Caco-2 (cell line): ENCODE measurements around the gene RNPEP. TPM values are rescaled to one million over a fixed set of nuclear protein-coding genes. Genes with fewer than 3 reads are reported as not detected.
"Not testable (repeated sequence)": the region's sequence is repeated elsewhere in the genome, so short reads cannot be mapped to it uniquely, and the experiment has no call there.

Experiments used
- BruUV-seq: library from RNA; stranded (reverse); fragments of 400-500 nt; replicated peaks from 2 replicates; lab custom pipeline; 2021; lab: Mats Ljungman, UMichigan
- CTCF ChIA-PET: fragments of 300-600 bp; sonication (Branson Sonifier 250); formaldehyde crosslinking; loops from one replicate; lab custom pipeline; 2022; ENCODE audit warnings: antibody characterized with exemption; lab: Charles Lee
- POLR2A ChIA-PET: fragments of 300-600 bp; sonication (Branson Sonifier 250); formaldehyde crosslinking; loops from one replicate; lab custom pipeline; 2022; ENCODE audit warnings: antibody characterized with exemption; lab: Charles Lee
- DNase-seq, 2 experiments: peaks; one replicate each; pipeline versions ENCODE4 v3.0.0 to v3.0.0-alpha.2; 2020 to 2022
- H3K27me3 ChIP-seq: replicated peaks from 2 replicates; pipeline ENCODE4 v1.6.0; 2011; ENCODE audit warnings: low read length; ENCODE audit not compliant: control insufficient read depth, insufficient read depth
- H3K36me3 ChIP-seq: 2 replicates; pipeline ENCODE4 v1.5.1; 2011; ENCODE audit warnings: low read length; ENCODE audit not compliant: control insufficient read depth, insufficient read depth
- H3K4me1 ChIP-seq: fragments of 250-450 bp; sonication (Bioruptor Pico); 2 replicates; pipeline ENCODE4 v1.5.1; 2020; ENCODE audit warnings: mild to moderate bottlenecking
- H3K4me3 ChIP-seq: 2 replicates; pipeline ENCODE4 v1.5.1; 2011; ENCODE audit warnings: low read depth, mild to moderate bottlenecking, control low read depth, low read length
- H3K9me3 ChIP-seq: fragments of 250-450 bp; sonication (Bioruptor Pico); 2 replicates; pipeline ENCODE4 v1.5.1; 2020; ENCODE audit warnings: mild to moderate bottlenecking, moderate library complexity
- H3K27ac Mint-ChIP-seq: one replicate; pipeline ENCODE4 v1.8.0; 2022; ENCODE audit warnings: mixed read lengths; ENCODE audit not compliant: unreplicated experiment
- H3K27me3 Mint-ChIP-seq: one replicate; pipeline ENCODE4 v1.8.0; 2022; ENCODE audit warnings: mixed read lengths; ENCODE audit not compliant: insufficient read depth, unreplicated experiment
- H3K36me3 Mint-ChIP-seq: one replicate; pipeline ENCODE4 v1.8.0; 2022; ENCODE audit warnings: mild to moderate bottlenecking, mixed read lengths; ENCODE audit not compliant: insufficient read depth, unreplicated experiment
- H3K4me1 Mint-ChIP-seq: one replicate; pipeline ENCODE4 v1.8.0; 2022; ENCODE audit warnings: low read depth, mixed read lengths; ENCODE audit not compliant: unreplicated experiment
- H3K4me3 Mint-ChIP-seq: one replicate; pipeline ENCODE4 v1.8.0; 2022; ENCODE audit warnings: mild to moderate bottlenecking, moderate library complexity, mixed read lengths; ENCODE audit not compliant: unreplicated experiment
- H3K9me3 Mint-ChIP-seq: one replicate; pipeline ENCODE4 v1.8.0; 2022; ENCODE audit warnings: mixed read lengths; ENCODE audit not compliant: unreplicated experiment
- CTCF ChIP-seq, 2 experiments: fragments of 200-600 bp in 1 of 2; IDR thresholded peaks; 1 replicate in 1 of 2; 2 replicates in 1 of 2; pipeline versions ENCODE4 v1.5.1 to v1.8.0; 2011 to 2022; ENCODE audit warnings: antibody characterized with exemption in 1 of 2, control low read depth in 1 of 2, inconsistent platforms in 1 of 2, low read depth in 1 of 2, low read length in 1 of 2, mild to moderate bottlenecking in 1 of 2, moderate library complexity in 1 of 2; ENCODE audit not compliant: insufficient read depth in 1 of 2, severe bottlenecking in 1 of 2, unreplicated experiment in 1 of 2
- intact Hi-C: fragments of 100-400 bp; cut with micrococcal nuclease; formaldehyde crosslinking; loops from one replicate; pipeline ENCODE4 v1.10.0; 2022; ENCODE audit not compliant: unreplicated experiment
- total RNA-seq: library from RNA; stranded (reverse); gene quantifications from 2 replicates; pipeline ENCODE4 v1.2.3, GENCODE V29; 2022

Gene RNPEP
- total RNA-seq, 1 experiment from 2014 or later = 75.9 TPM

GRCh38 chr1:202017749-202018467 lies 35.5 kb downstream of the RNPEP start:
- BruUV-seq = no TSS peak
- Histone ChIP-seq H3K4me3 (peak overlapping the region; percentile 20), H3K36me3 (peaks cover 10% of the 10 kb centered on the region), H3K27me3 (no peaks in the 10 kb centered on the region), H3K4me1 (peaks cover 63% of the 10 kb centered on the region), H3K9me3 (no peaks in the 10 kb centered on the region)
- DNase-seq = peak; percentile 87 to 95
- Mint-ChIP-seq H3K36me3 (peaks cover 62% of the 10 kb centered on the region), H3K4me1 (peaks cover 44% of the 10 kb centered on the region), H3K27ac (peak overlapping the region; percentile 71), H3K27me3 (no peaks in the 10 kb centered on the region), H3K4me3 (peak overlapping the region; percentile 65), H3K9me3 (no peaks in the 10 kb centered on the region)
- no peak for TF ChIP-seq CTCF (IDR thresholded peaks at IDR 0.05; ENCODE audit: insufficient read depth in 1 of 2, low read depth in 1 of 2, low read length in 1 of 2, severe bottlenecking in 1 of 2, unreplicated experiment in 1 of 2)
- ChIA-PET POLR2A (interaction anchor here (0.6 to 2.5 kb wide), 8 partner anchors 8 to 94 kb away, joined by 4 to 24 read pairs (median 8); partner anchors contain the start of gene ELF3), CTCF (interaction anchor here (1.3 to 1.4 kb wide), 2 partner anchors 10 to 17 kb away, joined by 4 to 7 read pairs; no protein-coding TSS in a partner anchor)
- intact Hi-C loops = loop anchor here (1.0 kb wide), 2 partner anchors 8 to 17 kb away; partner anchors contain the start of gene ELF3

- peak overlapping the region; percentile 65 for H3K4me3 Mint-ChIP-seq
- H3K4me1 Mint-ChIP-seq = peaks cover 50% of the 10 kb centered on the region
- Histone ChIP-seq H3K27me3 (no peaks in the 10 kb centered on the region), H3K4me1 (peaks cover 71% of the 10 kb centered on the region), H3K4me3 (peak overlapping the region; percentile 20), H3K9me3 (no peaks in the 10 kb centered on the region), H3K36me3 (peaks cover 2% of the 10 kb centered on the region)
- BruUV-seq = no TSS peak
- no peaks in the 10 kb centered on the region for H3K9me3 Mint-ChIP-seq
- TF ChIP-seq CTCF (IDR thresholded peaks at IDR 0.05; ENCODE audit: insufficient read depth in 1 of 2, low read depth in 1 of 2, low read length in 1 of 2, severe bottlenecking in 1 of 2, unreplicated experiment in 1 of 2) = no peak
- ChIA-PET POLR2A (interaction anchor here (0.7 to 2.5 kb wide), 8 partner anchors 8 to 94 kb away, joined by 4 to 24 read pairs (median 8); partner anchors contain the start of gene ELF3), CTCF (interaction anchor here (1.3 to 1.4 kb wide), 2 partner anchors 11 to 16 kb away, joined by 4 to 7 read pairs; no protein-coding TSS in a partner anchor)
- H3K36me3 Mint-ChIP-seq = peaks cover 54% of the 10 kb centered on the region
- peak overlapping the region; percentile 71 for H3K27ac Mint-ChIP-seq
- peak; percentile 87 to 94 for DNase-seq
- intact Hi-C loops = loop anchor here (1.0 kb wide), 2 partner anchors 8 to 17 kb away; partner anchors contain the start of gene ELF3
- H3K27me3 Mint-ChIP-seq = no peaks in the 10 kb centered on the region
These were observed 36.2 kb downstream of the RNPEP start for GRCh38 chr1:202018468-202019234.

- Mint-ChIP-seq H3K4me1 (peaks cover 50% of the 10 kb centered on the region), H3K4me3 (peak overlapping the region; percentile 65), H3K36me3 (peaks cover 49% of the 10 kb centered on the region), H3K27ac (peak overlapping the region; percentile 71)
- H3K27me3 Mint-ChIP-seq, DNase-seq, H3K9me3 ChIP-seq, H3K9me3 Mint-ChIP-seq, BruUV-seq, intact Hi-C loops, H3K27me3 ChIP-seq, H3K36me3 ChIP-seq: not testable (repeated sequence)
- Histone ChIP-seq H3K4me1 (peaks cover 71% of the 10 kb centered on the region), H3K4me3 (0 out of 2 replicates have a peak overlapping the region, but pooled peaks have one; percentile 1)
- ChIA-PET CTCF (interaction anchor here (1.4 kb wide), 1 partner anchor 9 kb away, joined by 4 read pairs; the partner anchor contains the start of gene ELF3), POLR2A (interaction anchor here (0.7 kb wide), 1 partner anchor 24 kb away, joined by 4 read pairs; no protein-coding TSS in a partner anchor)
These were observed 36.7 kb downstream of the RNPEP start for GRCh38 chr1:202019235-202019558.
